A673 (cell line): Measurements from ENCODE around the gene GPC6. TPM values are rescaled to one million over a fixed set of nuclear protein-coding genes. Genes with fewer than 3 reads are reported as not detected.

Source experiments
- BruUV-seq: library from RNA; stranded (reverse); fragments of 400-500 nt; replicated peaks from 2 replicates; lab custom pipeline; 2021; lab: Mats Ljungman, UMichigan
- CTCF ChIA-PET: fragments of 300-600 bp; sonication (Branson Sonifier 250); formaldehyde crosslinking; loops from one replicate; lab custom pipeline; 2022; ENCODE audit warnings: antibody characterized with exemption; lab: Charles Lee
- POLR2A ChIA-PET: fragments of 300-600 bp; sonication (Branson Sonifier 250); formaldehyde crosslinking; loops from one replicate; lab custom pipeline; 2022; ENCODE audit warnings: antibody characterized with exemption; ENCODE audit not compliant: low non-redundant PET; lab: Charles Lee
- DNase-seq: peaks from one replicate; pipeline ENCODE4 v3.0.0-alpha.2; 2015; ENCODE audit warnings: low spot score
- H3K27ac ChIP-seq: fragments of 200-600 bp; sonication (generic); 2 replicates; pipeline ENCODE4 v1.5.1; 2016; ENCODE audit warnings: mixed run types, low read depth, mild to moderate bottlenecking, mixed read lengths, antibody characterized with exemption, low read length; ENCODE audit not compliant: poor library complexity, severe bottlenecking
- H3K27me3 ChIP-seq: fragments of 200-600 bp; sonication (generic); replicated peaks from 2 replicates; pipeline ENCODE4 v1.6.1; 2017; ENCODE audit warnings: mixed run types, low read depth, mild to moderate bottlenecking, mixed read lengths, antibody characterized with exemption, low read length; ENCODE audit not compliant: insufficient read depth, poor library complexity
- H3K36me3 ChIP-seq: fragments of 200-600 bp; sonication (generic); 2 replicates; pipeline ENCODE4 v1.6.1; 2016; ENCODE audit warnings: mixed run types, mild to moderate bottlenecking, mixed read lengths, antibody characterized with exemption, low read length; ENCODE audit not compliant: insufficient read depth, poor library complexity, severe bottlenecking
- H3K4me1 ChIP-seq: fragments of 200-600 bp; sonication (generic); 2 replicates; pipeline ENCODE4 v1.6.1; 2017; ENCODE audit warnings: mixed run types, mild to moderate bottlenecking, mixed read lengths, antibody characterized with exemption, low read length; ENCODE audit not compliant: insufficient read depth, poor library complexity, severe bottlenecking
- H3K4me3 ChIP-seq: fragments of 200-600 bp; sonication (generic); 2 replicates; pipeline ENCODE4 v1.5.1; 2016; ENCODE audit warnings: low read depth, mixed run types, mild to moderate bottlenecking, mixed read lengths, low read length; ENCODE audit not compliant: poor library complexity, severe bottlenecking
- H3K9me3 ChIP-seq: fragments of 200-600 bp; sonication (generic); 2 replicates; pipeline ENCODE4 v1.6.1; 2016; ENCODE audit warnings: mixed run types, low read depth, mild to moderate bottlenecking, mixed read lengths, antibody characterized with exemption, low read length; ENCODE audit not compliant: poor library complexity, severe bottlenecking
- EZH2 ChIP-seq: fragments of 200-600 bp; sonication (generic); IDR thresholded peaks from 2 replicates; pipeline ENCODE4 v1.6.1; 2017; ENCODE audit warnings: borderline replicate concordance, low read depth, mild to moderate bottlenecking, mixed read lengths, antibody characterized with exemption, low read length; ENCODE audit not compliant: poor library complexity, severe bottlenecking
- intact Hi-C: fragments of 100-400 bp; cut with micrococcal nuclease; formaldehyde crosslinking; loops from one replicate; pipeline ENCODE4 v1.10.0; 2022; ENCODE audit not compliant: unreplicated experiment
- total RNA-seq: library from RNA; stranded (reverse); gene quantifications from 2 replicates; pipeline ENCODE4 v1.2.3, GENCODE V29; 2021
- TF ChIP-seq, protein P1 (sequence below): fragments of 300-800, 200-600 bp; sonication (generic); conservative IDR thresholded peaks from 2 replicates; pipeline ENCODE4 v1.5.1; 2017; ENCODE audit warnings: low read depth, mild to moderate bottlenecking, antibody characterized with exemption, low read length, moderate library complexity, mixed read lengths

GPC6 gene
- total RNA-seq, 1 experiment from 2014 or later, result 23.3 TPM

DNA sequence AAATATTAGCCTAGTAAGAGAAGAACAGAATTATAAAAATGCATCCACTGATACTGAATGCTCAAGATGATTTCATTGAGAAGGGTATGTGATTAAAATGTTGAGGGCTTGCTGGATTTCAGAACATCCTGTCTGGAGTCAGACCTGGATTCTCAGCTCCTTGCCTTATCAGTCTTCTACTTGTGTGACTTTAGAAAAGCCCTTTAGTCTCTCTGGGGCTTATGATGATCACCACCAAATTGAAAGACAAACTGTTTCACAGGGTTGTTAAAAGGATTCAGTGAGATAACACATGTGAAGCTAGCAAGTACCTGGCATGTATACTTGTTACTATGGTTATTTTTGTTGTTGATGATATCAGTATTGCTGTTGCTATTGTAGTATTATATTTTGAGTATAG is 118.4 kb downstream of the GPC6 start:
- CTCF ChIA-PET, result no interaction called here
- Histone ChIP-seq H3K9me3 (peaks cover 18% of the 10 kb centered on the region), H3K36me3 (no peaks in the 10 kb centered on the region), H3K4me1 (peaks cover 21% of the 10 kb centered on the region), H3K27me3 (no peaks in the 10 kb centered on the region), H3K27ac (no peak overlapping the region), H3K4me3 (no peak overlapping the region)
- BruUV-seq, result no TSS peak
- POLR2A ChIA-PET, result no interaction called here
- DNase-seq, result no peak
- TF ChIP-seq, protein P1, sequence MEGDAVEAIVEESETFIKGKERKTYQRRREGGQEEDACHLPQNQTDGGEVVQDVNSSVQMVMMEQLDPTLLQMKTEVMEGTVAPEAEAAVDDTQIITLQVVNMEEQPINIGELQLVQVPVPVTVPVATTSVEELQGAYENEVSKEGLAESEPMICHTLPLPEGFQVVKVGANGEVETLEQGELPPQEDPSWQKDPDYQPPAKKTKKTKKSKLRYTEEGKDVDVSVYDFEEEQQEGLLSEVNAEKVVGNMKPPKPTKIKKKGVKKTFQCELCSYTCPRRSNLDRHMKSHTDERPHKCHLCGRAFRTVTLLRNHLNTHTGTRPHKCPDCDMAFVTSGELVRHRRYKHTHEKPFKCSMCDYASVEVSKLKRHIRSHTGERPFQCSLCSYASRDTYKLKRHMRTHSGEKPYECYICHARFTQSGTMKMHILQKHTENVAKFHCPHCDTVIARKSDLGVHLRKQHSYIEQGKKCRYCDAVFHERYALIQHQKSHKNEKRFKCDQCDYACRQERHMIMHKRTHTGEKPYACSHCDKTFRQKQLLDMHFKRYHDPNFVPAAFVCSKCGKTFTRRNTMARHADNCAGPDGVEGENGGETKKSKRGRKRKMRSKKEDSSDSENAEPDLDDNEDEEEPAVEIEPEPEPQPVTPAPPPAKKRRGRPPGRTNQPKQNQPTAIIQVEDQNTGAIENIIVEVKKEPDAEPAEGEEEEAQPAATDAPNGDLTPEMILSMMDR, result no peak
- no peak for TF ChIP-seq EZH2
- intact Hi-C loops, result no loop called here

DNA sequence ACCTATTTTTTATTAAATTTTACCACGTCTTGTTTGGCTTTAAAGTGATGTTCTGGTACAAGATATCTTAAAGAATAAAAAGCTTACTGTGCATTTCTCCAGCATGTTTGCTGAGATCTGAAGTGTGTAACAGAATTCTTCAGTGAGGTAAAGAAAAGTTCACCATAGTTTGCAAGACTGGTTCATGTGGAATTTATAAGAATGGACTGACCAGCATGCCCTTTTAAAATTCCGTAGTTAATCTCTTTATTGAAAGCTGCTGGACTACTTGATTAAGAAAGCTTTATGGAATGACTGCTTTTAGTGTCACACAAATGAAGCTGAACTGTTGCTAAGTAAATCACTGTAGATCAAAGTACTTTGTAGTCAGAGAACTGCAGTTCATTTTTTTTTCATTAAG is 119.2 kb downstream of the GPC6 start:
- DNase-seq, result no peak
- TF ChIP-seq EZH2, result no peak
- TF ChIP-seq, protein P1, result no peak
- Histone ChIP-seq H3K36me3 (no peaks in the 10 kb centered on the region), H3K4me1 (peaks cover 21% of the 10 kb centered on the region), H3K27me3 (no peaks in the 10 kb centered on the region), H3K27ac (no peak overlapping the region), H3K4me3 (no peak overlapping the region), H3K9me3 (peaks cover 18% of the 10 kb centered on the region)
- intact Hi-C loops, result no loop called here
- POLR2A ChIA-PET, result interaction anchor here (0.6 kb wide), 1 partner anchor 13 kb away, joined by 5 read pairs; no protein-coding TSS in a partner anchor
- no TSS peak for BruUV-seq
- CTCF ChIA-PET, result no interaction called here

DNA sequence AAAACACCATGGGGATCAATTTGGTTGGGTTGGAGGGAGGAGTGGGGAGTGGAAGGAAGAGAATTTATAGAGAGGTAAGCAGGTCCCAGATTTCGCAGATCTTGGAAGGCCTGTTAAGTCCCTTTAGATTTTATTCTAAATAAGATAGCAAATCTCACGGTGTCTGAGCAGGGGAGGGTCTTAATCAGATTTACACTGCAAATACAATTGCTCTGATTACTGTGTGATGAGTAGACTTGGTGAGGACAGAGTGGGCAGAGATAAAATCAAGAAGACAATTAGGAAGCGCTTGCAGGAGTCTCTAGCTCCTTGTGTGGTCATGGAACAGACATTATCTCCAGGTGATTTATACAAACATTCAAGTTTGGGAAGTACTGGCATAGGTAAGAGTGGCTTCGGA is 126.0 kb downstream of the GPC6 start:
- TF ChIP-seq EZH2, result no peak
- TF ChIP-seq, protein P1, result no peak
- H3K27me3 ChIP-seq, result no peaks in the 10 kb centered on the region
- peaks cover 11% of the 10 kb centered on the region for H3K9me3 ChIP-seq
- H3K36me3 ChIP-seq, result no peaks in the 10 kb centered on the region
- no peak overlapping the region for H3K27ac ChIP-seq
- CTCF ChIA-PET, result no interaction called here
- no peak for DNase-seq
- POLR2A ChIA-PET, result no interaction called here
- H3K4me1 ChIP-seq, result no peaks in the 10 kb centered on the region
- H3K4me3 ChIP-seq, result no peak overlapping the region
- BruUV-seq, result no TSS peak
- intact Hi-C loops, result no loop called here
